H1 (cell line): Measurements from ENCODE around the gene SMC3. TPM values are rescaled to one million over a fixed set of nuclear protein-coding genes. Genes with fewer than 3 reads are reported as not detected.

Experiments
- CTCF ChIA-PET: fragments of 300-600 bp; sonication (Branson Sonifier 250); formaldehyde crosslinking; loops from one replicate; lab custom pipeline; 2021; ENCODE audit not compliant: partially characterized antibody; lab: Charles Lee
- POLR2A ChIA-PET: fragments of 300-600 bp; sonication (Branson Sonifier 250); formaldehyde crosslinking; loops from one replicate; lab custom pipeline; 2021; ENCODE audit warnings: inconsistent platforms; ENCODE audit not compliant: partially characterized antibody; lab: Charles Lee
- DNase-seq, 2 experiments: peaks; one replicate each; pipeline versions ENCODE4 v3.0.0 to v3.0.0-alpha.2; 2010 to 2022; ENCODE audit warnings: low spot score in 2 of 2, low read depth in 1 of 2, mixed read lengths in 1 of 2
- FAIRE-seq: peaks from 2 replicates; lab custom pipeline; 2011; peaks lifted over from hg19 to GRCh38; lab: Jason Lieb, UNC
- H2AFZ ChIP-seq: 2 replicates; pipeline ENCODE4 v1.8.1; 2012; ENCODE audit warnings: low read length, inconsistent platforms
- H2AK5ac ChIP-seq: 2 replicates; pipeline ENCODE4 v1.6.1; 2013; ENCODE audit warnings: low read depth, low read length
- H2BK120ac ChIP-seq: replicated peaks from 2 replicates; pipeline ENCODE3; 2013; ENCODE audit warnings: low read depth, low read length, inconsistent platforms
- H2BK12ac ChIP-seq: 2 replicates; pipeline ENCODE4 v1.6.1; 2013; ENCODE audit warnings: low read depth, low read length
- H2BK15ac ChIP-seq: 2 replicates; pipeline ENCODE4 v1.6.1; 2013; ENCODE audit warnings: low read length
- H2BK20ac ChIP-seq: 2 replicates; pipeline ENCODE4 v1.6.1; 2013; ENCODE audit warnings: low read length
- H2BK5ac ChIP-seq: 2 replicates; pipeline ENCODE4 v1.6.1; 2013; ENCODE audit warnings: low read depth, low read length
- H3K14ac ChIP-seq: 2 replicates; pipeline ENCODE4 v1.6.1; 2013; ENCODE audit warnings: inconsistent platforms; ENCODE audit not compliant: insufficient read length
- H3K18ac ChIP-seq: 2 replicates; pipeline ENCODE4 v1.6.1; 2013; ENCODE audit warnings: low read length; ENCODE audit errors: extremely low read depth
- H3K23ac ChIP-seq: 2 replicates; pipeline ENCODE4 v1.6.1; 2013; ENCODE audit warnings: inconsistent platforms; ENCODE audit not compliant: insufficient read length
- H3K23me2 ChIP-seq: 2 replicates; pipeline ENCODE4 v1.6.1; 2013; ENCODE audit warnings: low read depth, low read length
- H3K27ac ChIP-seq: 2 replicates; pipeline ENCODE4 v1.6.1; 2011; ENCODE audit warnings: low read depth, low read length, inconsistent platforms
- H3K27me3 ChIP-seq, 4 experiments: replicated peaks in 1 of 4; 1 replicate in 1 of 4; 2 replicates in 3 of 4; pipeline versions ENCODE4 v1.6.1 to v1.8.1; 2011 to 2013; ENCODE audit warnings: low read length in 3 of 4, mild to moderate bottlenecking in 3 of 4, inconsistent platforms in 2 of 4, mixed read lengths in 2 of 4, moderate library complexity in 1 of 4; ENCODE audit not compliant: control insufficient read depth in 3 of 4, insufficient read depth in 3 of 4; ENCODE audit errors: extremely low read depth in 1 of 4
- H3K36me3 ChIP-seq, 4 experiments: 2 replicates each; pipeline versions ENCODE4 v1.6.1 to v1.8.1; 2011 to 2013; ENCODE audit warnings: mild to moderate bottlenecking in 4 of 4, low read length in 3 of 4, moderate library complexity in 2 of 4, control low read depth in 1 of 4, inconsistent platforms in 1 of 4; ENCODE audit not compliant: insufficient read depth in 4 of 4, control insufficient read depth in 2 of 4
- H3K4ac ChIP-seq: replicated peaks from 2 replicates; pipeline ENCODE3; 2013; ENCODE audit warnings: low read length, low read depth, mixed read lengths, inconsistent platforms; ENCODE audit not compliant: insufficient read length
- H3K4me1 ChIP-seq, 4 experiments: replicated peaks in 1 of 4; 1 replicate in 1 of 4; 2 replicates in 3 of 4; pipeline versions ENCODE4 v1.6.1 to v1.8.1; 2011 to 2013; ENCODE audit warnings: low read length in 3 of 4, inconsistent platforms in 2 of 4, mixed read lengths in 1 of 4; ENCODE audit not compliant: insufficient read depth in 4 of 4, control insufficient read depth in 3 of 4
- H3K4me2 ChIP-seq, 2 experiments: 2 replicates each; pipeline versions ENCODE4 v1.6.1 to v1.8.1; 2011 to 2013; ENCODE audit warnings: low read depth in 2 of 2, low read length in 2 of 2, control low read depth in 1 of 2, inconsistent platforms in 1 of 2, mild to moderate bottlenecking in 1 of 2; ENCODE audit not compliant: insufficient read depth in 1 of 2
- H3K4me3 ChIP-seq, 4 experiments: fragments of 200-600, 300-600 bp in 1 of 4; sonication (generic), shearing (Covaris generic), sonication (Bioruptor Twin) in 1 of 4; 2 replicates each; pipeline versions ENCODE4 v1.5.1 to v1.8.1; 2011 to 2016; ENCODE audit warnings: low read length in 4 of 4, low read depth in 3 of 4, control low read depth in 2 of 4, inconsistent platforms in 2 of 4, mild to moderate bottlenecking in 2 of 4, mixed read lengths in 1 of 4, moderate library complexity in 1 of 4; ENCODE audit not compliant: insufficient read depth in 2 of 4; ENCODE audit errors: extremely low read depth in 1 of 4
- H3K56ac ChIP-seq: replicated peaks from 2 replicates; pipeline ENCODE3; 2013; ENCODE audit warnings: low read depth, mild to moderate bottlenecking, mixed read lengths, low read length, inconsistent platforms; ENCODE audit not compliant: insufficient read length
- H3K79me1 ChIP-seq: 2 replicates; pipeline ENCODE4 v1.6.1; 2013; ENCODE audit warnings: low read depth, low read length, control low read depth
- H3K79me2 ChIP-seq, 2 experiments: 2 replicates each; pipeline versions ENCODE4 v1.6.1 to v1.8.1; 2012 to 2013; ENCODE audit warnings: low read length in 2 of 2, mild to moderate bottlenecking in 2 of 2, inconsistent platforms in 1 of 2; ENCODE audit not compliant: insufficient read depth in 2 of 2, control insufficient read depth in 1 of 2
- H3K9ac ChIP-seq, 4 experiments: replicated peaks in 1 of 4; 1 replicate in 1 of 4; 2 replicates in 3 of 4; pipeline versions ENCODE4 v1.6.1 to v1.8.1; 2011 to 2013; ENCODE audit warnings: low read depth in 3 of 4, low read length in 3 of 4, control low read depth in 2 of 4, mild to moderate bottlenecking in 2 of 4, moderate library complexity in 2 of 4, inconsistent platforms in 1 of 4; ENCODE audit errors: extremely low read depth in 1 of 4
- H3K9me3 ChIP-seq, 2 experiments: 2 replicates each; pipeline versions ENCODE4 v1.6.1 to v1.8.1; 2012 to 2013; ENCODE audit warnings: mild to moderate bottlenecking in 2 of 2, moderate library complexity in 2 of 2, control low read depth in 1 of 2, inconsistent platforms in 1 of 2, low read depth in 1 of 2, low read length in 1 of 2, mixed read lengths in 1 of 2; ENCODE audit not compliant: insufficient read depth in 2 of 2
- H4K20me1 ChIP-seq, 2 experiments: replicated peaks in 1 of 2; 2 replicates each; pipeline versions ENCODE3 to v1.8.1; 2011 to 2013; ENCODE audit warnings: inconsistent platforms in 2 of 2, low read length in 2 of 2, mild to moderate bottlenecking in 1 of 2; ENCODE audit not compliant: insufficient read depth in 2 of 2, control insufficient read depth in 1 of 2
- H4K5ac ChIP-seq: 2 replicates; pipeline ENCODE4 v1.6.1; 2013; ENCODE audit warnings: low read length, low read depth, mixed read lengths, inconsistent platforms; ENCODE audit not compliant: insufficient read length
- H4K8ac ChIP-seq: 2 replicates; pipeline ENCODE4 v1.8.0; 2013; ENCODE audit warnings: mild to moderate bottlenecking, moderate library complexity, low read length, inconsistent platforms; ENCODE audit not compliant: insufficient read depth; ENCODE audit errors: extremely low read depth
- H4K91ac ChIP-seq: replicated peaks from 2 replicates; pipeline ENCODE3; 2013; ENCODE audit warnings: low read length, mixed read lengths, inconsistent platforms; ENCODE audit not compliant: insufficient read length
- POLR2AphosphoS5 ChIP-seq: IDR thresholded peaks from 2 replicates; pipeline ENCODE4 v1.6.1; 2011; ENCODE audit warnings: low read depth, low read length
- WGBS, 2 experiments: shearing (Covaris generic) in 1 of 2; methylation state at CpG; one replicate each; pipeline versions ENCODE4 v1.1.6 to v1.1.7; 2013 to 2015; ENCODE audit warnings: low lambda C conversion rate in 2 of 2, mixed read lengths in 2 of 2, inconsistent platforms in 1 of 2, low coverage in 1 of 2, missing lambda C conversion rate in 1 of 2; ENCODE audit not compliant: insufficient replicate concordance in 2 of 2, insufficient coverage in 1 of 2, insufficient read length in 1 of 2; ENCODE audit errors: extremely low coverage in 1 of 2, missing lambda C conversion rate in 1 of 2; 5-methylcytosine and 5-hydroxymethylcytosine counted together
- polyA plus RNA-seq, 7 experiments: library from polyadenylated mRNA; depleted of rRNA in 3 of 7; stranded (reverse) in 5 of 7; unstranded in 2 of 7; fragments of >200 nt in 5 of 7; fragments of 200-250 nt in 2 of 7; gene quantifications; 1 replicate in 5 of 7; 2 replicates in 1 of 7; 4 replicates in 1 of 7; pipeline versions ENCODE4 v1.2.1 to v1.2.3, GENCODE V29; 2011 to 2013; ENCODE audit warnings: missing spikeins in 2 of 7, mixed read lengths in 2 of 7
- total RNA-seq: library from RNA; stranded (reverse); fragmentation: NEBNext Ultra II Directional; extraction: Animal tissue kit (Norgen Biotek cat#: 25700); gene quantifications from 2 replicates; pipeline ENCODE4 v1.2.1, GENCODE V29; 2021

Gene SMC3
- total and polyA plus RNA-seq, 2 of the 8 experiments (the other 6 are each of a cell fraction or from before 2014, with no cell fraction given) = 12.7 to 93.4 TPM

- H3K9ac ChIP-seq = no peak overlapping the region
- H3K9me3 ChIP-seq = no peaks in the 10 kb centered on the region
- H2AK5ac ChIP-seq = no peak overlapping the region
- no peak overlapping the region for H3K27ac ChIP-seq
- no peak overlapping the region for H3K4ac ChIP-seq
- no peaks in the 10 kb centered on the region for H3K36me3 ChIP-seq
- no peaks in the 10 kb centered on the region for H3K79me2 ChIP-seq
- no peak overlapping the region for H2BK20ac ChIP-seq
- H3K56ac ChIP-seq = no peak overlapping the region
- 0 out of 7 replicates have a peak, but pooled peaks cover 0 to 3% (median 0%) of the 10 kb centered on the region in 4 experiments for H3K4me1 ChIP-seq
- WGBS, 2 experiments = 71% methylated on average over 3 of the region's 3 CpGs; no CpG with 5 or more reads in 1 of the 2 experiments
- no peak overlapping the region for H4K8ac ChIP-seq
- no peaks in the 10 kb centered on the region for H3K23me2 ChIP-seq
- no peak for DNase-seq
- H3K18ac ChIP-seq = no peak overlapping the region
- TF ChIP-seq POLR2AphosphoS5 = no peak
- TF ChIP-seq, all 59 proteins: peak for 0
- Histone ChIP-seq H3K79me1 (no peaks in the 10 kb centered on the region), H4K20me1 (no peaks in the 10 kb centered on the region), H3K4me2 (no peak overlapping the region), H2BK15ac (no peak overlapping the region), H3K14ac (no peak overlapping the region), H3K27me3 (no peaks in the 10 kb centered on the region; a peak in 1 of 7 replicates), H2AFZ (no peak overlapping the region), H2BK12ac (no peak overlapping the region), H2BK5ac (no peak overlapping the region), H4K91ac (no peak overlapping the region), H3K4me3 (no peak overlapping the region), H4K5ac (no peak overlapping the region), H2BK120ac (no peak overlapping the region), H3K23ac (no peak overlapping the region)
- CTCF ChIA-PET = interaction anchor here (1.2 kb wide), 1 partner anchor 12 kb away, joined by 3 read pairs; no protein-coding TSS in a partner anchor
- FAIRE-seq = no peak
- POLR2A ChIA-PET = no interaction called here
These were observed 43.8 kb upstream of the SMC3 start for GRCh38 chr10:110523736-110524135.
